NCI-H2107 treated with DMSO at 0.1 percent for 48 hours (cell line): ENCODE results near the gene FOXP3.

Experiments
- DNase-seq: peaks from one replicate; lab custom pipeline; 2025; ENCODE audit not compliant: unreplicated experiment; lab: John Stamatoyannopoulos, UW

Gene FOXP3

DNA sequence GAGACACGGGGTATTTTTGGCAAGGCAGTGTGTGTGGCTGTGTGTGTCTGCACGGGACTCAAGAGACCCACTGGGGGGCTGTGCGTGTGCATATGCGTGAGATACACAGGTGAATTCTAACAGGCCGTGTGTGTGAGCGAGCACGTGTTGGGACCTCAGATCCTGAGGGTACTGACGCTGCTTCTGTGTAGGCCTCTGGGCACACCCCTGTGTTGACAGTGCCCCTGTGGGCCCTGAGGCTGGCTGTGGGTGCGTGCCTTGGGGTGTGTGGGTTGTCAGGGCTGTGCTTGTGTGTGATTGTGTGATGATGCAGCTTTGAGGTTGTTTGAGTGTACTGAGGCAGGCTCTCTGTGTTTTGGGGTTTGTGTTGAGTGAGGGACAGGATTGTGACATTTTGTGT lies 13.9 kb downstream of the FOXP3 start:
- no peak for DNase-seq

DNA sequence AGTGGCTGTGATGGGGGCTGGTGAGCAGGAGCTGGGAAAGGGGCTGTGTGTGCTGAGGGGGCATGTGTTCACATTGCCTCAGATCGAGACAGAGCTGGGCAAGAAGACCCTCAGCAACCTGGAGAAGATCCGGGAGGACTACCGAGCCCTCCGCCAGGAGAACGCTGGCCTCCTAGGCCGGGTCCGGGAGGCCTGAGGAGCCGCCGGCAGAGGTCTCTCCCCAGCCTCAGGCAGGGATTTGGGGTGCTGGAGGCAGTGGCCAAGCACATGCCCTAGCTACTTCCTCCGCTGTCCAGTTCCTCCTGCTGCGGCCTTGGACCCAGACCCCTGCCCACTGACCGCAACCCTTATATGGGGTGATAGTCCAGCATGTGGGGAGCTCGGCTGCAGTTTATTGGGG lies 14.4 kb downstream of the FOXP3 start:
- DNase-seq: no peak

DNA sequence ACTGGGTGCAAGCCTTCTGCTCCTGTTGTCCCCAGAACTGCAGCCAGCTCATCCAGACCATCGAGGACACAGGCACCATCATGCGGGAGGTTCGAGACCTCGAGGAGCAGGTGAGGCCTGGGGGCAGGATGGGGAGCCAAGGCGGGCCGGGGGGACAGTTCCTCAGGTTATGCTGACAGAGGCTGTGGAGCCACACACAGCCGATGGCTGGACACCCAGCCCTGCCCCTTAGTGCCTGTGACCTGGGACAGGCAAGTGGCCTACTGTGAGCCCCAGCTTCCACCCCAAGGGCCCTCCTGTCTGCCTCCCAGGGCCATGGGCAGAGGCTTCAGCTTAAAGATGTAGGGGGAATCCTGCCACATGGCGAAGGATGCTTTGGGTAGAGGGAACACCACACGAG lies 14.9 kb downstream of the FOXP3 start:
- no peak for DNase-seq

DNA sequence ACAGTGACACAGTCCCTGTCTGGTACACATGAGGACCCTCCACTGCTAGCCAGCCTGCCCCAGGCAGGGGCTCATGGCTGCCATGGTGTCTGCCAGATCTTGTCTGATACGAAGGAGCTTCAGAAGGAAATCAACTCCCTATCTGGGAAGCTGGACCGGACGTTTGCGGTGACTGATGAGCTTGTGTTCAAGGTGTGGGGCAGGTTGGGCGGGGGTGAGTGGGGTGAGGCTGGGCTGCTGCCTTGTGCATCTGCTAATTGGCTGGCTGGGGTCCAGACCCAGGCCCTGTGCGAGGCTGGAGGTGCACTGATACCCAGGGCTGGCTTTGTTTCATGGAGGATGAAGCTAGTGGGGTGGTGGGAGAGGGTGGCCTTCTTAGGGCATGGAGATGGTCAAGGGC lies 15.4 kb downstream of the FOXP3 start:
- no peak for DNase-seq

DNA sequence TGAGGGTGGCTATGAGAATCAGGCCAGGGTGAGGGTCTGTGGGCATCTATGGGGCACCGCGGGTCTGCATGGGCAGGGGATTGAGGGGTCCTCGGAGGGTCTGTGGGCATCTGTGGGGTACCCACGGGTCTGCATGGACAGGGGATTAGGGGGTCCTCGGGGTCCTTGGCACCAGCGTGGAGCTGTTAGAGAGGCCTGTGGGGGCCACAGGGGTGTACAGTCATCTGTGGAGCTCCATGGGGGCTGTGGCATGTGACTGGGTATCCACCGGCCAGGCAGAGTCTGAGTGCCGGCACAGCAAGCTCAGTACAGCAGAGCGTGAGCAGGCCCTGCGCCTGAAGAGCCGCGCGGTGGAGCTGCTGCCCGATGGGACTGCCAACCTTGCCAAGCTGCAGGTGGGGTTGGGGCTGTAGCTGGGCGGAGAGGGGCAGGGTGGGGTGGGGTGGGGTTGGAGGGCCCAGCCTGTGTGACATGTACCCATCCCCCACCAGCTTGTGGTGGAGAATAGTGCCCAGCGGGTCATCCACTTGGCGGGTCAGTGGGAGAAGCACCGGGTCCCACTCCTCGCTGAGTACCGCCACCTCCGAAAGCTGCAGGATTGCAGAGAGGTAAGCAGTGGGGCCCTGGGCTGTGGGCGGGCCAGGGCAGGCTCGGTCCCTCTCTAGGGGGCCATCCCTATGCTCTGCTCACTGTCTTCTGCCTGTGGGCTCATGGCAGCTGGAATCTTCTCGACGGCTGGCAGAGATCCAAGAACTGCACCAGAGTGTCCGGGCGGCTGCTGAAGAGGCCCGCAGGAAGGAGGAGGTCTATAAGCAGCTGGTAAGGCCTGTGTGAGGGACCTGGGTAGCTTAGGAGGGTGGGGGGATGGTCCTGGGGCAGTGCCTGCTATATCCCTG lies 16.3 kb downstream of the FOXP3 start:
- no peak for DNase-seq

DNA sequence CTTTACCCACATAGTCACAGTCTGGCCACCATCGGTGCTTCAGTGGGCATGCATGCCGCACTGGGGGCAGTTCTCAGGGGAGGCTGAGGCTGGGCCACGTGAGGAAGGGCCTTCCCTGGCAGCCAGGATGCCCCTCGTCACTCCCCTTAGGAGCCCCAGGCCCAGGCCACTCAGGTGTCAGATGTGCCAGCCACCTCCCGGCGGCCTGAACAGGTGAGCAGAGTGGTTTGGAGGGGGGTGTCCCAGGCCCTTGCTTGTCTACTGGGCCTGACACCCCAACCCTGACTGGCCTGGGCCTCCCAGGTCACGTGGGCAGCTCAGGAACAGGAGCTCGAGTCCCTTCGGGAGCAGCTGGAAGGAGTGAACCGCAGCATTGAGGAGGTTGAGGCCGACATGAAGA lies 17.2 kb downstream of the FOXP3 start:
- DNase-seq: no peak

DNA sequence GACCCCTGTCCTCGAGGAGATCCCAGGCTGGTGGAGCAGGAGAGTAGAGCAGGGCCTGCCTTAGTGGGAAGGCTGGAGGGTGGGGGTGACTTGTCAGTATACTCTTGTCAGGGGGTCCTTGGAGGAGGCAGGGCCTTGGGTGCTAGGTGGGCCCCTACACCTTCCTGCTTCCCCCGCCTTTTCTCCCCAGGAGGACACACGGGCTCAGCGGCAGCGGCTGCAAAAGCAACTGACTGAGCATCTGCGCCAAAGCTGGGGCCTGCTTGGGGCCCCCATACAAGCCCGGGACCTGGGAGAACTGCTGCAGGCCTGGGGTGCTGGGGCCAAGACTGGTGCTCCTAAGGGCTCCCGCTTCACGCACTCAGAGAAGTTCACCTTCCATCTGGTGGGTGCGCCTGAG lies 18.0 kb downstream of the FOXP3 start:
- no peak for DNase-seq

DNA sequence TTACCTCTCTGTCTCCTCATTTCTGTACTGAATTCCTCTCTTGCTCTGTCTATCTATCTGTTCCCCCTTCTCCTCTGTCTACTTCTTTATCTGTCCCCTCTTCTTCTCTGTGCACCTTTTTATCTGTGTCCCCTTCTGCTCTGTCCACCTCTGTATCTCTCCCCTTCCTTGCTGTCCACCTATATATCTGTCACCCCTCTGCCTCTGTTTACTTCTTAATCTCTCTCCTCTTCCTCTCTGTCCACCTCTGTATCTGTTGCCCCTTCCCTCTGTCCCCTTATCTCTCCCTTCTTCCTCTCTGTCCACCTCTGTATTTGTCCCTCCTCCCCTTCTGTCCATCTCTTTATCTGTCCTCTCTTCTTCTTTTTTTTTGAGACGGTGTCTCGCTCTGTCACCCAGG lies 20.3 kb downstream of the FOXP3 start:
- DNase-seq: no peak

DNA sequence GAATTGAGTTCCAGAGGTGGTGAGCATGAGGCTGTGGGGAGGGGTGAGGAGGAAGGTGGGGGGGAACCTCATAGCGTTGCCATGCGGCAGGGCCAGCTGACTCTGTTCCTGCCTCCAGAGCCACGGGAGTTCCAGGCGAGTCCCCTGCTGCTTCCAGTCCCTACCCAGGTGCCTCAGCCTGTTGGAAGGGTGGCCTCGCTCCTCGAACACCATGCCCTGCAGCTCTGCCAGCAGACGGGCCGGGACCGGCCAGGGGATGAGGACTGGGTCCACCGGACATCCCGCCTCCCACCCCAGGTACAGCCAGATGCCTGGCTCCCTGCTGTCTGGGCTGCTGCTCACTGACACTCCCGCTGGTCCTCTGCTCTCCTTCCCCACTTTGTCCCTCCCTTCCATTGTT lies 21.3 kb downstream of the FOXP3 start:
- no peak for DNase-seq

DNA sequence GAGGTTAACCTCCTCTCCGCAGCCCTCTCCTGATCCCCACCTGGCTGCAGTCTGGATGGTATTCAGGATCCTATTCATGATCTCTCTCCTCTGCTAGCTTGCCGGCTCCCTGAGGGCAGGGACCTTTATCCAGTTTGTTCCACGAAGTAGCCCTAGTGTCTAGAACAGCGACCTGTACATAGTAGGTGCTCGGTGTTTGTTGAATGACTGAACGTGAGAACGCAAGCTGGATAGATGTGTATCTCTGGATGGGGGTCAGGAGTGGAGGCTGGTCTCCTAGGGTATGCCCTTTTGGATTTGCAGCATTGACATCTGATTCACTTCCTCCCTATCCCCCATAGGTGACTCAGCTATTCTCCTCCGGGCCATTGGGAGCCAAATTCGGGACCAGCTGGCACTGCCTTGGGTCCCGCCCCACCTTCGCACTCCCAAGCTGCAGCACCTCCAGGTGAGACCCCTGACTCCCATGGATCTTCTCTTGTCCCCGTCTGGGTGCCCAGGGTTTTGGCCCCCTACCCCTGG lies 21.9 kb downstream of the FOXP3 start:
- no peak for DNase-seq

DNA sequence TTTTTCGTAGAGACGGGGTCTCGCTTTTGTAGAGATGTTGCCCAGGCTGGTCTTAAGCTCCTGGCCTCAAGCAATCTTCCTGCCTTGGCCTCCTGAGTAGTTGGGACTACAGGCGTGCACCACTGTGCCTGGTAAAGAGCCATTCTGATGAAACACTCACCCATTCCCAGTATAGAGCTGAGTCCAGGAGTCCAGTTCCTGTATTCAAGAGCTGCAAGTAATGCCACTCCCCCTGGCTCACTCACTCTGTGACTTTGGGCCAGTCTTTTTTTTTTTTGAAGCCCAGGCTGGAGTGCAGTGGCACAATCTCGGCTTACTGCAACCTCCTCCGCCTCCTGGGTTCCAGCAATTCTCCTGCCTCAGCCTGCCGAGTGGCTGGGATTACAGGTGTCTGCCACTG lies 25.8 kb downstream of the FOXP3 start:
- no peak for DNase-seq

DNA sequence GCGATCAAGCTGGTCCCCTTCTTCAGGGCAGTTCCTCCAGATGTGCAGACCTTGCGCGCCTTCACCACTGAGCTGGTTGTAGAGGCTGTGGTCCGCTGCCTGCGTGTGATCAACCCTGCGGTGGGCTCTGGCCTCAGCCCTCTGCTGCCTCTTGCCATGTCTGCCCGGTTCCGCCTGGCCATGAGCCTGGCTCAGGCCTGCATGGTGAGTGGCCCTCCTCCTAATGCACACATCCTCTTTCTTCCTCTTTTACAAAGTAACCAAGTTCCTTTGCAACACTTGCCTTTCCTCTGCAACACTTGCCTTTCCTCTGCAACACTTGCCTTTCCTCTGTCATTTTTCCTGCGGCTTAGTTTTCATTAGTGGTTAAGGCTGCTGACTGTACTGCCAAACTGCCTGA lies 27.4 kb downstream of the FOXP3 start:
- no peak for DNase-seq

DNA sequence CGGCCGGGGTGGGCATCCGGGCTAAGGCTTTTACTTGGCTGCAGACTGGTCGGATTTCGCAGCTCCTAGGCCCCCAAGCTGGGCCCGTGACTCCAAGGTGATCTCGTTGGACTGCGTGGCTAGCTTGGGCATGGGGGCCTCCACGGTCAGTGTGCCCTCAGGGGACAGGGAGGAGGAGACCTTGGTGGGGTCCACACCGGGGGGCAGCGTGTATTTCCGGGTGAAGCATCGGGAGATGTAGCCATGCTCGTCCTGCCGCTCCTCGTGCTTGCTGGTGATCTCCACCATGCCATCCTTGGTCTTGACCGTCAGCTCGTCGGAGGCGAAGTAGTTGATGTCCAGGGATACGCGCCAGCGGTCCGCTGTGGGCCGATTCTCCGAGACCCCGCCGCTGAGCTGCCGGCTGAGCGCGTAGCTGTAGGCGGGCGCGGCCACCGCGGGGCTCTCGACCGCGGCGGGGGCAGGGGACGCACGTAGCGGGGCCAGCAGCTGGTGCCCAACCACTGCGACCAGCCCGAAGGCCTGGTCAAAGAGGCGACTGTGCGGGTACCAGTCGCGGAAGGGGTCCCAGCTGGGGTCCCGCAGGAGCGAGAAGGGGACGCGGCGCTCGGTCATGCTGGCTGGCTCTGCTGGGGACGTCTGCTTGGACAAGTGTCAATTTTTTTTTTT lies 30.5 kb downstream of the FOXP3 start:
- no peak for DNase-seq

DNA sequence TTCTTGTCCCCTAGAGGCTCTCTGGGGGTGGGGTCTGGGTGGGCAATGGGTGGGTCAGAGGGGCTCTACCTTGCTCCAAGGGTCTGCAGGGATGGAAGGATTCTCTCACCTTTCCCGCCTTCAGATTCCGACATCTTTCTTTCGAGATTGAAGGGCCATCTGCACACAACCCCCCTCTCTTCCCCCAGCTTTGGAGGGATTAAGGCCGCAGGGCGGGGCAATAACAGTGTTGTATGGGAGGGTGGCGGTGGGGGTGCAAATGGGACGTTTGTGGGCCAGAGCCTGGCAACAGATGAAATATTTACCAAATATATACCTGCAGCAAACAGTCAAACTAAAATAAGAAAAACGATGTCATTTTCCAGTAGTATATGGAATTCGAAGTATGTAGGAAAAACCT lies 31.3 kb downstream of the FOXP3 start, which contains the start of gene CACNA1F:
TSS of gene CACNA1F (minus strand) at position 165 of the 400 bp plus-strand sequence. CDS start at position 134, 31 bp downstream.
- no peak for DNase-seq

DNA sequence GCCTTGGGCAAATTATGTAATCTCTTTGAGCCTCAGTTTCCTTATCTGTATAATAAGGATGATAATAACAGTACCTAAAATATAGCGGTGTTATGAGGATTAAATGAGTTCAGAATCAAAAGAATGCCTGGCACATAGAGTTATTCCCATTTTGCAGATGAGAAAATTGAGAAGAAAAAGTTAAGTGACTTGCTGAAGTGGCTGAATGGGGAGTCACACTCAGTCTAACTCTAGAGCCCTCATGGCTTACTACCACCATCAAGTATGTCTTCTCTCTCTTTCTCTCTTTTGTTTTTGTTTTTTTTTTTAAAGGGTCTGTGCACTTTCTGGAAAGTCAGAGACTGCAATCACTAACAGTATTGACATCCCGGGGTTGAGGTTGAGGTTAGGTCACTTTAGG lies 32.0 kb downstream of the FOXP3 start:
- DNase-seq: no peak

DNA sequence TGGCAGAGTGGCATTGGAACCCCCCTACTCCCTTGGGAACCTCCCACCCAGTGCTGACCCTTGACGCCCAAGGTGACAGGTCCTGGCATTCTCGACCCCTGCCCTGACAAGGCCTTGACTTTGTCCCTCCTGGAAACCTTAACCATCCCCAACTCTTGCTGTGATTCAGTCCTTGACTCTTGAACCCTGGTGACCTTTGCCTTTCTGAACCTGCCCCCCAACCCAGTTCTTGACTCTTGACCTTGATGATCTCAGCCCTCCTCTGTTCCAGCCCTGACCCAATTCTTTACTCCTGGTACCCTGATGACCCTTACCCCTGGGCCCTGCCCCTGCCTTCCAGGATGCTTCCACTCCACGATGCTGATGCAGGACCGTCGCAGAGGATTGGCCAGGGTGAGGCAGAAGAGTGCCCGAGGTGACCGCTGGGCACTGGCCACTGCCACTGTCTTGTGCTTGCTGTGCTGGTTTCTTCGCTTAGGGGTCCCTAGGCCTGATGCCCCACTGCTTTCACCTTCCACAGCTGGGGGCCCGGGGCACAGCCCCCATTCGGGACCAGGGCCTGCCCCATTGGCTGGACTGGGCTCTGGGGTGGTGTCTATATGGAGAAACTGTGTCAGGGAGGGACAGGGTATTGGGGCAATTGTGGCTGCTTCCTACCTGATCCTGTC lies 33.0 kb downstream of the FOXP3 start:
- DNase-seq: no peak

DNA sequence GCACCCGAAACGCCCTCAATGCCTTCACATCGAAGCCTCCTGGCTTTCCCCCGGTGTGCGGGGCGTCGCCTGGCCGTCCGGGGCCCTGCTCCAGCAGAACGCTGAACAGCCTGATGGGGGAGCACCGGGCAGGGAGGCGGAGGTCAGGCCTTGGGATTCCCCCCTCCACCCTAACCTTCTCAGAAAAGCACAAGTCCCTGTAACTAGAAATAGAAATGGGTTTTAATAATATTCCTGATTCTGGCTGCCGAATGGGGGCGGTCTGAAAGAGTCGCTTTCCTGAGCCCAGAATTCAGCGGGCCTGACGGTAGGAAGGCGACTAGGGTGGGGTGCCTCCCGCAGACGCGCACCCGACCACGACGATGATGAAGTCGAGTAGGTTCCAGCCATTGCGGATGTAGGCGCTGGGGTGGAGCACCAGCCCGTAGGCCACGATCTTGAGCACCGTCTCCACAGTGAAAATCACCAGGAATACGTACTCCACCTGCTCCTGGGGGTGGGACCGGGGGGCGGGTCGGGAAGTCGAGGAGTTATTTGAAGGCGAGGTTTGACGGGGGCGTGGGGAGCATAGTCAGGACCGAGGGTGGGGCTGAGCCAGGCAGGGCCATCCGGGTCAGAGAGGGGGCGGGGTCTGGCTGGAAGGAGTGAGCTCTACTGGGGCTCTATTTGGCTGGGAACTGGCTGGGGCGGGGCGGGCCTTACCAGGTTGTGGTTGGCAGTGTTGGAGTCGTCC lies 33.8 kb downstream of the FOXP3 start:
- peak; percentile 8 for DNase-seq

DNA sequence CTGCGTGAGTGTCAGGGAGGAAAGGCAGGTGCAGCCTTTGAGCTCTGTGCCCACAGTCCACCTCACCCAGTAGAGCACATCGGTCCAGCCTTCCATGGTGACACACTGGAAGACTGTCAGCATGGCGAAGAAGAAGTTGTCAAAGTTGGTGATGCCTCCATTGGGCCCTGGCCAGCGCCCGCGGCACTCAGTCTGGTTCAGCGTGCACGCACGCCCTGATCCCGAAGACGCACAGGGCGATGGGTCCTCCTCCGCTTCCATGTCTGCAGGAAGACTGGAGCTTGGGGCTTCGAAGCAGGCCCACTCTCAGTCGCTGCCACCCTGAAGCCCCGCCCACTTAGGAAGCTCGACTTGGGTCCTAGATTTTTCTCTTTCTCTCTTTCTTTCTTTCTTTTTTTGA lies 36.3 kb downstream of the FOXP3 start:
- DNase-seq: no peak

DNA sequence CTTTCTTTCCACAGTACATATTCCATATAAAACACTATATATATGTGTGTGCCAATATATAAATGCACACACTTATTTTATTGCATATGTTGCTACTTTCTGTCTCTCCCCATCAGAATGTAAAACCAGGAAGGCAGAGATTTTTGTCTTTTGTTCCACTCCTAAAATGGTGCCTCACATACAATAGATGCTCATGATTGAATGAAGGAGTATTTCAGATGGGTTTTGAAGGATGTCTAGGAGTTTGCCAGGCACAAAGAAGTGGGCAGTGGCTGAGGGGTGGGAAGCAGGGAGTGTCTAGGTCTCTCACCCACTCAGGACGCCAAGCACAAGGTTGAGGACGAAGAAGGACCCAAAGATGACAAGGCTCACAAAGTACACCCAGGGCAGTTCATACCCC lies 36.8 kb downstream of the FOXP3 start:
- DNase-seq: no peak

DNA sequence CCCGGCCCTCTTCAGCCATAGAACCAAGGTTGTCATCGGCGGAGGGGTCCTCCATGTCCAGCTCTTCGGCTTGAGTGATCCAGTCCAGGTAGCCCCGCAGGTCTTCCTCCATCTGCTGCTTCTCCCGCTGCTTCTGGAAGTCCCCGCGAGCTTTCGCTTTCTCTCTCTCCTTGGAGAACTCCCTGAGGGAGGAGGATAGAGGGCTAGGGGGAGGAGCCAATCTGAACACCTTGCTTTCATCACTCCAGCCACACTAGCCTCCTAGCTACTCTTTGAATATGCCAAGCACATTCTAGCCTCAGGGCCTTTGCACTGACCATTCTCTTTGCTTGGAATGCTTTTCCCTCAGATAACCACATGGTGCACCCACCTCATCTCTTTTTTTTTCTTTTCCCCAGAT lies 37.6 kb downstream of the FOXP3 start:
- no peak for DNase-seq

DNA sequence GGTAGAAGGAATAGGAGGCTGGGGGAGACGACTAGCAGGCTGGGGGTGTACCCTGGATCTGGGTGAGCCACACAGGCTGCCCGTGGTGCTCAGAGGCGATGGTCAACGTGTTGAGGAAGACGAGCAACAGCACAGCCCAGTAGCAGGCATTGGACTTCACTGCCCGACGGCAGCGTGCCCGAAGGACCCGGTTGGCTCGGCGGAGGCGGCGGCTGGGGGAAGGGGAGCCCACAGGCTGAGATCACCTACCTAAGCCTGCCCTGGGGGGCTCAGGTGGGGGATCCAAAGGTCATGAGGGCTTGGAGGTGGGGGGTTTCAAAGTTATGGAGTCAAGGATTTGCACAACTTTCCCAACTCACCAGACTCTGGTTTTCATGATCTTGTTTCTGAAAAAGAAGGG lies 38.7 kb downstream of the FOXP3 start:
- no peak for DNase-seq
